GM23338 (cell line): ENCODE results near the gene PNP.

Experiments used
- CREB1 ChIP-seq: fragments of 250-450 bp; sonication (Bioruptor Pico); IDR thresholded peaks from 2 replicates; pipeline ENCODE4 v1.5.0; 2020; ENCODE audit warnings: low read depth, mild to moderate bottlenecking, moderate library complexity
- CTCF ChIP-seq, 2 experiments: fragments of 200-600 bp in 1 of 2; sonication (generic) in 1 of 2; conservative IDR thresholded peaks; 2 replicates each; pipeline versions ENCODE4 v1.5.1 to v1.6.1; 2016 to 2017; ENCODE audit warnings: antibody characterized with exemption in 2 of 2, low read depth in 2 of 2, mild to moderate bottlenecking in 2 of 2, moderate library complexity in 1 of 2
- ETS1 ChIP-seq: IDR thresholded peaks from 2 replicates; pipeline ENCODE4 v1.6.1; 2016; ENCODE audit warnings: antibody characterized with exemption
- EZH2 ChIP-seq: fragments of 200-600 bp; sonication (generic); IDR thresholded peaks from one replicate; pipeline ENCODE4 v1.8.0; 2017; ENCODE audit warnings: antibody characterized with exemption, mild to moderate bottlenecking, low read depth; ENCODE audit not compliant: unreplicated experiment
- EZH2phosphoT487 ChIP-seq: fragments of 200-600 bp; sonication (generic); IDR thresholded peaks from one replicate; pipeline ENCODE4 v1.8.1; 2018; ENCODE audit warnings: antibody characterized with exemption; ENCODE audit not compliant: unreplicated experiment
- JUNB ChIP-seq: IDR thresholded peaks from one replicate; pipeline ENCODE4 v1.6.1; 2016; ENCODE audit warnings: antibody characterized with exemption; ENCODE audit not compliant: unreplicated experiment
- POLR2AphosphoS5 ChIP-seq: IDR thresholded peaks from 2 replicates; pipeline ENCODE4 v1.6.1; 2016; ENCODE audit warnings: antibody characterized with exemption, low read depth
- STAT1 ChIP-seq: IDR thresholded peaks from one replicate; pipeline ENCODE4 v1.6.1; 2016; ENCODE audit warnings: antibody characterized with exemption; ENCODE audit not compliant: unreplicated experiment
- ZNF114 ChIP-seq: fragments of 250-450 bp; sonication (Bioruptor Pico); IDR thresholded peaks from 2 replicates; pipeline ENCODE4 v1.5.0; 2020; ENCODE audit warnings: mild to moderate bottlenecking, moderate library complexity
- ZNF331 ChIP-seq: fragments of 250-450 bp; sonication (Bioruptor Pico); IDR thresholded peaks from 2 replicates; pipeline ENCODE4 v1.5.0; 2020; ENCODE audit warnings: low read depth, mild to moderate bottlenecking, moderate library complexity
- TF ChIP-seq, protein P1 (sequence below): IDR thresholded peaks from one replicate; pipeline ENCODE4 v1.6.1; 2018; ENCODE audit warnings: antibody characterized with exemption; ENCODE audit not compliant: unreplicated experiment
- TF ChIP-seq, protein P2 (sequence below): fragments of 250-450 bp; sonication (Bioruptor Pico); IDR thresholded peaks from 2 replicates; pipeline ENCODE4 v1.5.0; 2020; ENCODE audit warnings: mild to moderate bottlenecking, moderate library complexity

DNA sequence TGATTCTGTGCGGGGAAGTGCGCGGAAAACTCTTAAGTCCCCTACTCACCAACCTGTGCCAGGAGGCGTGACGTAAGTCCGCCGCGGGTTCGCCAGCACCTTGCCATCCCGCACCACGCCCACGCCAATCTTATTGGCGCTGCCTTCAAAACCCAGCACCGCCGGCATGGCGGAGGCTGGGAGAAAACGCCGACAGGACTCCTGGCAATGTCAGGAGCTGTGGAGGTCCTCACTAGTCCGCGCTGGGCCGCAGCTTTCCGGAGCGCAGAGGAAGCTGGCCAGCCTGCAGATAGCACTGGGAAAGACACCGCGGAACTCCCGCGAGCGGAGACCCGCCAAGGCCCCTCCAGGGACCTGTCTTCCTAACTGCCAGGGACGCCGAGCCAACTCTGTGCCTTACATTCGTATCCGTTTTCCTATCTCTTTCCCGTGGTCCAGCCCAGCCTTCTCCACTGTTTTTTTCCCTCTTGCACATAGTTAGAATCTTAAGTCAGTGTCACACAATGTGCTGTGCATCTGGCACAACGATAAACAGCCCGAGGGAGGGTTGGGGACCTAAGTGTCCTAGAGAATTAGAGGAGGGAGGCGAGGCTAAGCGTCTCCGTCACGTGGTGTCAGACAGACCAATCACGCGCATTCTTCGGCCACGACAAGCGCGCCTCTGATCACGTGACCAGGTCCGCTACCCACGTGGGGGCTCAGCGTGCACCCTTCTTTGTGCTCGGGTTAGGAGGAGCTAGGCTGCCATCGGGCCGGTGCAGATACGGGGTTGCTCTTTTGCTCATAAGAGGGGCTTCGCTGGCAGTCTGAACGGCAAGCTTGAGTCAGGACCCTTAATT, 14.5 kb upstream of the PNP start, which contains the start of the genes APEX1 and OSGEP:
- TF ChIP-seq CTCF (conservative IDR thresholded peaks at IDR 0.05; ENCODE audit: low read depth in 2 of 2) (no peak), POLR2AphosphoS5 (peak; percentile 77), JUNB (no peak), CREB1 (peak; percentile 75), ZNF331 (CRISPR knock-in tag) (no peak), EZH2 (no peak), ZNF114 (CRISPR knock-in tag) (no peak), EZH2phosphoT487 (no peak), ETS1 (no peak; the same call in 1 of the 2 replicates), STAT1 (no peak)
- TF ChIP-seq, protein P1, sequence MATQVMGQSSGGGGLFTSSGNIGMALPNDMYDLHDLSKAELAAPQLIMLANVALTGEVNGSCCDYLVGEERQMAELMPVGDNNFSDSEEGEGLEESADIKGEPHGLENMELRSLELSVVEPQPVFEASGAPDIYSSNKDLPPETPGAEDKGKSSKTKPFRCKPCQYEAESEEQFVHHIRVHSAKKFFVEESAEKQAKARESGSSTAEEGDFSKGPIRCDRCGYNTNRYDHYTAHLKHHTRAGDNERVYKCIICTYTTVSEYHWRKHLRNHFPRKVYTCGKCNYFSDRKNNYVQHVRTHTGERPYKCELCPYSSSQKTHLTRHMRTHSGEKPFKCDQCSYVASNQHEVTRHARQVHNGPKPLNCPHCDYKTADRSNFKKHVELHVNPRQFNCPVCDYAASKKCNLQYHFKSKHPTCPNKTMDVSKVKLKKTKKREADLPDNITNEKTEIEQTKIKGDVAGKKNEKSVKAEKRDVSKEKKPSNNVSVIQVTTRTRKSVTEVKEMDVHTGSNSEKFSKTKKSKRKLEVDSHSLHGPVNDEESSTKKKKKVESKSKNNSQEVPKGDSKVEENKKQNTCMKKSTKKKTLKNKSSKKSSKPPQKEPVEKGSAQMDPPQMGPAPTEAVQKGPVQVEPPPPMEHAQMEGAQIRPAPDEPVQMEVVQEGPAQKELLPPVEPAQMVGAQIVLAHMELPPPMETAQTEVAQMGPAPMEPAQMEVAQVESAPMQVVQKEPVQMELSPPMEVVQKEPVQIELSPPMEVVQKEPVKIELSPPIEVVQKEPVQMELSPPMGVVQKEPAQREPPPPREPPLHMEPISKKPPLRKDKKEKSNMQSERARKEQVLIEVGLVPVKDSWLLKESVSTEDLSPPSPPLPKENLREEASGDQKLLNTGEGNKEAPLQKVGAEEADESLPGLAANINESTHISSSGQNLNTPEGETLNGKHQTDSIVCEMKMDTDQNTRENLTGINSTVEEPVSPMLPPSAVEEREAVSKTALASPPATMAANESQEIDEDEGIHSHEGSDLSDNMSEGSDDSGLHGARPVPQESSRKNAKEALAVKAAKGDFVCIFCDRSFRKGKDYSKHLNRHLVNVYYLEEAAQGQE: no peak
- TF ChIP-seq, protein P2, sequence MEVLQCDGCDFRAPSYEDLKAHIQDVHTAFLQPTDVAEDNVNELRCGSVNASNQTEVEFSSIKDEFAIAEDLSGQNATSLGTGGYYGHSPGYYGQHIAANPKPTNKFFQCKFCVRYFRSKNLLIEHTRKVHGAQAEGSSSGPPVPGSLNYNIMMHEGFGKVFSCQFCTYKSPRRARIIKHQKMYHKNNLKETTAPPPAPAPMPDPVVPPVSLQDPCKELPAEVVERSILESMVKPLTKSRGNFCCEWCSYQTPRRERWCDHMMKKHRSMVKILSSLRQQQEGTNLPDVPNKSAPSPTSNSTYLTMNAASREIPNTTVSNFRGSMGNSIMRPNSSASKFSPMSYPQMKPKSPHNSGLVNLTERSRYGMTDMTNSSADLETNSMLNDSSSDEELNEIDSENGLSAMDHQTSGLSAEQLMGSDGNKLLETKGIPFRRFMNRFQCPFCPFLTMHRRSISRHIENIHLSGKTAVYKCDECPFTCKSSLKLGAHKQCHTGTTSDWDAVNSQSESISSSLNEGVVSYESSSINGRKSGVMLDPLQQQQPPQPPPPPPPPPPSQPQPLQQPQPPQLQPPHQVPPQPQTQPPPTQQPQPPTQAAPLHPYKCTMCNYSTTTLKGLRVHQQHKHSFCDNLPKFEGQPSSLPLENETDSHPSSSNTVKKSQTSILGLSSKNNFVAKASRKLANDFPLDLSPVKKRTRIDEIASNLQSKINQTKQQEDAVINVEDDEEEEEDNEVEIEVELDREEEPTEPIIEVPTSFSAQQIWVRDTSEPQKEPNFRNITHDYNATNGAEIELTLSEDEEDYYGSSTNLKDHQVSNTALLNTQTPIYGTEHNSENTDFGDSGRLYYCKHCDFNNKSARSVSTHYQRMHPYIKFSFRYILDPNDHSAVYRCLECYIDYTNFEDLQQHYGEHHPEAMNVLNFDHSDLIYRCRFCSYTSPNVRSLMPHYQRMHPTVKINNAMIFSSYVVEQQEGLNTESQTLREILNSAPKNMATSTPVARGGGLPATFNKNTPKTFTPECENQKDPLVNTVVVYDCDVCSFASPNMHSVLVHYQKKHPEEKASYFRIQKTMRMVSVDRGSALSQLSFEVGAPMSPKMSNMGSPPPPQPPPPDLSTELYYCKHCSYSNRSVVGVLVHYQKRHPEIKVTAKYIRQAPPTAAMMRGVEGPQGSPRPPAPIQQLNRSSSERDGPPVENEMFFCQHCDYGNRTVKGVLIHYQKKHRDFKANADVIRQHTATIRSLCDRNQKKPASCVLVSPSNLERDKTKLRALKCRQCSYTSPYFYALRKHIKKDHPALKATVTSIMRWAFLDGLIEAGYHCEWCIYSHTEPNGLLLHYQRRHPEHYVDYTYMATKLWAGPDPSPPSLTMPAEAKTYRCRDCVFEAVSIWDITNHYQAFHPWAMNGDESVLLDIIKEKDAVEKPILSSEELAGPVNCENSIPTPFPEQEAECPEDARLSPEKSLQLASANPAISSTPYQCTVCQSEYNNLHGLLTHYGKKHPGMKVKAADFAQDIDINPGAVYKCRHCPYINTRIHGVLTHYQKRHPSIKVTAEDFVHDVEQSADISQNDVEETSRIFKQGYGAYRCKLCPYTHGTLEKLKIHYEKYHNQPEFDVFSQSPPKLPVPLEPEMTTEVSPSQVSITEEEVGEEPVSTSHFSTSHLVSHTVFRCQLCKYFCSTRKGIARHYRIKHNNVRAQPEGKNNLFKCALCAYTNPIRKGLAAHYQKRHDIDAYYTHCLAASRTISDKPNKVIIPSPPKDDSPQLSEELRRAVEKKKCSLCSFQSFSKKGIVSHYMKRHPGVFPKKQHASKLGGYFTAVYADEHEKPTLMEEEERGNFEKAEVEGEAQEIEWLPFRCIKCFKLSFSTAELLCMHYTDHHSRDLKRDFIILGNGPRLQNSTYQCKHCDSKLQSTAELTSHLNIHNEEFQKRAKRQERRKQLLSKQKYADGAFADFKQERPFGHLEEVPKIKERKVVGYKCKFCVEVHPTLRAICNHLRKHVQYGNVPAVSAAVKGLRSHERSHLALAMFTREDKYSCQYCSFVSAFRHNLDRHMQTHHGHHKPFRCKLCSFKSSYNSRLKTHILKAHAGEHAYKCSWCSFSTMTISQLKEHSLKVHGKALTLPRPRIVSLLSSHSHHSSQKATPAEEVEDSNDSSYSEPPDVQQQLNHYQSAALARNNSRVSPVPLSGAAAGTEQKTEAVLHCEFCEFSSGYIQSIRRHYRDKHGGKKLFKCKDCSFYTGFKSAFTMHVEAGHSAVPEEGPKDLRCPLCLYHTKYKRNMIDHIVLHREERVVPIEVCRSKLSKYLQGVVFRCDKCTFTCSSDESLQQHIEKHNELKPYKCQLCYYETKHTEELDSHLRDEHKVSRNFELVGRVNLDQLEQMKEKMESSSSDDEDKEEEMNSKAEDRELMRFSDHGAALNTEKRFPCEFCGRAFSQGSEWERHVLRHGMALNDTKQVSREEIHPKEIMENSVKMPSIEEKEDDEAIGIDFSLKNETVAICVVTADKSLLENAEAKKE (CRISPR knock-in tag): no peak
